ENCODE data around the gene ANKRD6.

ANKRD6 gene

DNA sequence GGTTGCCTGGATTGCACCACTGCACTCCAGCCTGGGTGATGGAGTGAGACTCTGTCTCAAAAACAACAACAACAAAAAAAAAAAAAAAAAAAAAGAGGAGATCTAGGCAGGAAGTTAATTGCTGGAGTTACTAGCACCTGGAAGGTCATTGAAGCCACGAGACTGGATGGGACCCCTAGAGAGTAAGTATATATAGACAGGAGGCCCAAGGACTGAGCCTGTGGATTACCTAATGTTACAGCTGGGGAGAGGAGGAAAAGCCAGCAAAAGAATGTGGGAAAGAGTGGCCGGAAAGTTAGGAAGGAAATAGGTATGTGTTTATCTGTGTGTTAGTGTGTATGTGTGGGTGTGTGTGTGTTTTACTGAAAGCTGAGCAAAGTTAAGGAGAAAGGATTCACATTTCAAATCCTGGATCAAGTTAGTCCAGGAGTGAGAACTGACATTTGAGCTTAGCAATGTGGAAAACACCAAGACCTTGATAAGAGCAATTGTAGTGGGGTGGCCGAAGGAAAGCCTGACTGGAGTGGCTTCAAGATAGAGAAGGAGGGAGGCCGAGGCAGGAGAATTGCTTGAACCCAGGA lies 38.4 kb downstream of the ANKRD6 start:
- DNase-seq (ENCODE audit: extremely low spot score) = no peak
- TF ChIP-seq, protein P1, sequence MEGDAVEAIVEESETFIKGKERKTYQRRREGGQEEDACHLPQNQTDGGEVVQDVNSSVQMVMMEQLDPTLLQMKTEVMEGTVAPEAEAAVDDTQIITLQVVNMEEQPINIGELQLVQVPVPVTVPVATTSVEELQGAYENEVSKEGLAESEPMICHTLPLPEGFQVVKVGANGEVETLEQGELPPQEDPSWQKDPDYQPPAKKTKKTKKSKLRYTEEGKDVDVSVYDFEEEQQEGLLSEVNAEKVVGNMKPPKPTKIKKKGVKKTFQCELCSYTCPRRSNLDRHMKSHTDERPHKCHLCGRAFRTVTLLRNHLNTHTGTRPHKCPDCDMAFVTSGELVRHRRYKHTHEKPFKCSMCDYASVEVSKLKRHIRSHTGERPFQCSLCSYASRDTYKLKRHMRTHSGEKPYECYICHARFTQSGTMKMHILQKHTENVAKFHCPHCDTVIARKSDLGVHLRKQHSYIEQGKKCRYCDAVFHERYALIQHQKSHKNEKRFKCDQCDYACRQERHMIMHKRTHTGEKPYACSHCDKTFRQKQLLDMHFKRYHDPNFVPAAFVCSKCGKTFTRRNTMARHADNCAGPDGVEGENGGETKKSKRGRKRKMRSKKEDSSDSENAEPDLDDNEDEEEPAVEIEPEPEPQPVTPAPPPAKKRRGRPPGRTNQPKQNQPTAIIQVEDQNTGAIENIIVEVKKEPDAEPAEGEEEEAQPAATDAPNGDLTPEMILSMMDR (IDR thresholded peaks at IDR 0.05; ENCODE audit: control extremely low read depth, extremely low read depth, low read depth, missing control alignments) = no peak
- ChIA-PET CTCF (no interaction called here), POLR2A (no interaction called here)

DNA sequence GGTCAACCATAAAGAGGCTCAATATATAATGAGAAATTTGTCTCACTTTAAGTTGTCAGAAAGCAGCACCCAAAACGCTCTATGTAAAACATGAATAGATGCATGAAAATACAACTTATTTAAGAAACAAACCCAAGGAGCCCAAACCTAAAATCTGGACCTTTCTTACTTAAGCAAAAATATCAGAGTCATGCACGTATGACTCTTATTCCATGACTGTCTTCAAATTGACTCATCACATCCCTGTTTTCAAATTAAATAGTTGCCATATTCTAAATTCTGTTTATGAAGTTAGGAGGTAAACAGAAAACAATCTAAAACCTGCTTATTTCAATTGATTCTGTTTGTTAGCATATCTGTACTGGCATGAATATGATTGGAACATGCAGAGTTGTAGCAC lies 42.1 kb downstream of the ANKRD6 start:
- POLR2A ChIA-PET = no interaction called here
- TF ChIP-seq, protein P1 (IDR thresholded peaks at IDR 0.05; ENCODE audit: control extremely low read depth, extremely low read depth, low read depth, missing control alignments) = no peak
- no peak for DNase-seq (ENCODE audit: extremely low spot score)
- CTCF ChIA-PET = no interaction called here

DNA sequence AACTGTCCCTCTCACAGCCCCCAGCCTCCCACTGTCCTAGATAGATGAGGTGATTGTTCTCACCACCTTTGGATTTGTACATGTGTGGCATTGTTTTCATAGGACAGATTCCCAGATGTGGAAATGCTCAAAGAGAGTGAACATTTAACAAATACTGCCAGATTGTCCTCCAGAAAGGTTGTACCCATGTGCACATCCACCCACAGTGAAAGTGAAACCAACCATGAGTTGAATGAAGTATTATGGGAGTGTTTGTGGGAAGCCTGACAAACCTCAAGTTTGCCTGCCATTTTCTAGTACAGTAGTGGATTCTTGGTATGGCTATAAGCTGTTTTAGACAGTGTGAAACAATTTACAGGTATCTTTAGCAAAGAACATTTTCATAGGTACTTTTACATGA lies 42.7 kb downstream of the ANKRD6 start:
- ChIA-PET CTCF (no interaction called here), POLR2A (no interaction called here)
- no peak for DNase-seq (ENCODE audit: extremely low spot score)
- TF ChIP-seq, protein P1 (IDR thresholded peaks at IDR 0.05; ENCODE audit: control extremely low read depth, extremely low read depth, low read depth, missing control alignments) = no peak

DNA sequence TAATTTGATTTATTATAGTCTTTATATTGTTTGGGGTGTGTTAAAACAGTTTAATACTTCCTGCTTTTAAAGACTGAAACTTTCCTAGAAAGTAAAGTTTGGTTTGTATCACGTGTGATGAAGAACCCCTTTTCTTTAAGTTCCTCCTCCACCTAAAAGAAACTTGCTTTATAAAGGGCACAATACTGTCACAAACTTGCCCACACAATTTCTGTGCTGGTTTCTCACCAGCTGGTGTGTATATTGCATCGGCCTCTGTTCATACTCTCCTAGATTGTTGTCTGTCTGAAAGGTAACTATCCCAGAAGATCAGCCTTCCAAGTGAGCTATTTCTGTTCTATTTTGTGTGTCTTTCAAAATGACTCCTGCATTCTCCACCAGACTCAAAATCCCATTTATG lies 46.9 kb downstream of the ANKRD6 start:
- no peak for DNase-seq (ENCODE audit: extremely low spot score)
- ChIA-PET POLR2A (no interaction called here), CTCF (no interaction called here)
- TF ChIP-seq, protein P1 (IDR thresholded peaks at IDR 0.05; ENCODE audit: control extremely low read depth, extremely low read depth, low read depth, missing control alignments) = no peak

DNA sequence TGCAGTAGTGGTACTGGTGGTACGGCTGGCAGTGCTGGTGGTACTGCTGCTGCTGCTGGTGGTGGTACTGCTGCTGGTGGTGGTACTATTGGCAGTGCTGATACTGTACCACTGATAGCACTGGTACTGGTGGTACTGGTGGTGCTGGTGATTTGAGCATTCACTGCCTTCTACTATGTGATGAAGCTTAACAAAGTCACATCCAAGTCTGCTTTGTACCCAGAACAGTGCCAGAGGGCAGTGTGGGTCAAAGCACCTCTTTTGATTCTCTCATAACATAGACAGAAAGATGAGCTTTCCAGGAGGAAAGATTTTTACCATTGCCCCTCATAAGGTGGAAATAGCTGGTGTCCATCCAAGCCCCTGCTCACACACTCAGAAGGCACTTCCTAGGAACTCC lies 48.7 kb downstream of the ANKRD6 start:
- no peak for DNase-seq (ENCODE audit: extremely low spot score)
- POLR2A ChIA-PET = no interaction called here
- TF ChIP-seq, protein P1 (IDR thresholded peaks at IDR 0.05; ENCODE audit: control extremely low read depth, extremely low read depth, low read depth, missing control alignments) = no peak
- CTCF ChIA-PET = no interaction called here

DNA sequence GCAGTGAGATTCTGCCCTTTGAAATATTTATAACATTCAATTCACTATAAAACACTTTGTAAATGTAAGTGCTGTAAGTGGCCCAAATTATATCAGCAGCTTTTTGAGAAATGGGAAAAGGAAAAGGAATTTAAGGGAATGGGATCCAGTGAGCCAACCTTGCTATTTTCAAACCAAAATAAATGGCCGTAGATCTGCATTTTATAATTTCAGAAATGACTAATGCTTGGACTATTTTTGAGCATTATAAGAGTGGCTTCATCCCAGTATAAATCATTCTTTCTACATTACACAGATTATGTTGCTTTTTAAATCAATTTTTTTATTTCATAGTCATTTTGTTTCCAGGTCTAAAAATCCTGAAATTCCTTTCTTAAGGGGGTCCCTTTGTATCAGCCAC lies 49.2 kb downstream of the ANKRD6 start:
- TF ChIP-seq, protein P1 (IDR thresholded peaks at IDR 0.05; ENCODE audit: control extremely low read depth, extremely low read depth, low read depth, missing control alignments) = no peak
- DNase-seq (ENCODE audit: extremely low spot score) = no peak
- POLR2A ChIA-PET = no interaction called here
- CTCF ChIA-PET = no interaction called here

Measured in GM10248 (cell line).